A549 treated with ZK216348 at 1 μM for 4 hours (cell line): ENCODE data around the gene ELAC1. TPM values are rescaled to one million over a fixed set of nuclear protein-coding genes. Genes with fewer than 3 reads are reported as not detected.

Source experiments
- total RNA-seq: library from RNA; stranded (reverse); fragments of 200-300 nt; extraction: Qiagen RNA extraction; gene quantifications from 5 replicates; pipeline ENCODE4 v1.2.3, GENCODE V29; 2022; ENCODE audit warnings: low read depth

ELAC1 gene
- total RNA-seq: 3.7 to 5.8 TPM (median 4.5 TPM) in 5 replicates

DNA sequence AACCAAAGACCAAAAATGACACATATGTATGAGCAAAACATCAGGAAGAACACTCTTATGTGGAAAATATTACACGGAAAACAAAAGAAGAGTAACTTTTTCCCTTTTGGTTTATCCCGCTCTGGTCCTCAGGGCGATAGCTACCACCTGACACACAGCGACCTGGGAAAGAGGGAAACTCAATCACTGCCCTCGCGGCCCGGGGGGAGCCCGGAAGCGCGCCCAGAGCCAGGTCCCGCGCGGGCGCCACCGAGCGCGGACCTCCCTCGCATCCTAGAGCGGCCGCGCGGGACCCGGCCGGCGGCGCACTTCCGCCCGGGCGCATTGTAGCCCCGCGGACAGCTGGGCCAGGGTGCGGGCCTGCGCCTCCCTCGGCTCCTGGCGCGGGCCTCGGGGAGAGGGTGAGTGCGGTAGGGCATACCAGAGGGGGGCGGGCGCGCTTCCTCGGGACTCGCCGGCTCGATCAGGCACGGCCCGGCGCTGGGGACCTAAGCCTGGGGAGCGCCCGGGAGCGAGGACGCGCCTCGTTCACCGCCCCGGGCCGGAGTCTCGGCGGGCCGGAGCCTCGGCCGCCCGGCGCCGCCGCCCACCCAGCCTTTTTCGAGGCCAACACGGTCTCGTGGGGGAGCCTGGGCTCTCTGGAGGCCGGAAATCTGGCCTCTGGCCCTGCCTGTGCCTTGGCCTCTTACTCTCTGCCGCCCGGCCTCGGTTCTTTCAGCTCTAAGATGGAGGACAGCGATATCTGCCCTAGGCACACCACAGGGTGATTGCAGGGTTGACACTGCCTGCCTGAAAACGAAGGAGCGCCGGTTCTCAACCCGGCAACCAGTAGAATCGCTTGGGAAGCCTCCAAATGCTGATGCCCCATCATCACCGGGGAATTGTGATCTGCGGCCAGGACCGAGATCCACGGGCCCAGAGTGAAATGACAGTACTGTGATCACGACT, at the start of gene ELAC1:
Gene ELAC1 (plus strand): TSS at position 327 of the 948 bp plus-strand sequence. CDS start 6,365 bp downstream, outside the sequence.

GRCh38 chr18:51029694-51030536, 62.1 kb downstream of the ELAC1 start, which contains the start of gene SMAD4:
TSS of gene SMAD4 (plus strand) at chr18:51030213. CDS start at chr18:51047047, 16,834 bp downstream.

Other genes with a start within 250 kb of the ELAC1 start
- 0.13 to 0.26 TPM (median 0.23 TPM) in 5 replicates for gene MRO, start 148.0 kb upstream of the ELAC1 start, total RNA-seq
- gene ME2, start 88.9 kb upstream of the ELAC1 start, total RNA-seq: 31.8 to 42.9 TPM (median 34.9 TPM) in 5 replicates
- 42.2 to 69.6 TPM (median 60.8 TPM) in 5 replicates for gene SMAD4, start 62.2 kb downstream of the ELAC1 start, total RNA-seq
- 14.9 to 22.1 TPM (median 20.6 TPM) in 5 replicates for gene MEX3C, start 229.6 kb downstream of the ELAC1 start, total RNA-seq